Occipital lobe (tissue), 2 donors: ENCODE results near the gene CDK14. TPM values are rescaled to one million over a fixed set of nuclear protein-coding genes. Genes with fewer than 3 reads are reported as not detected.

Source experiments
- DNase-seq: peaks from one replicate; lab custom pipeline; 2025; lab: John Stamatoyannopoulos, UW
- total RNA-seq: library from RNA; depleted of rRNA; stranded (reverse); fragments of >200 nt; gene quantifications from one replicate; pipeline ENCODE4 v1.2.3, GENCODE V29; 2014

The CDK14 gene
- total RNA-seq, 1 donor from 2014 or later: 123 TPM

- DNase-seq: no peak
Measured at GRCh38 chr7:90836937-90837336, 240.8 kb downstream of the CDK14 start.

GRCh38 chr7:90838799-90839198 is 242.7 kb downstream of the CDK14 start:
- DNase-seq: no peak

DNA sequence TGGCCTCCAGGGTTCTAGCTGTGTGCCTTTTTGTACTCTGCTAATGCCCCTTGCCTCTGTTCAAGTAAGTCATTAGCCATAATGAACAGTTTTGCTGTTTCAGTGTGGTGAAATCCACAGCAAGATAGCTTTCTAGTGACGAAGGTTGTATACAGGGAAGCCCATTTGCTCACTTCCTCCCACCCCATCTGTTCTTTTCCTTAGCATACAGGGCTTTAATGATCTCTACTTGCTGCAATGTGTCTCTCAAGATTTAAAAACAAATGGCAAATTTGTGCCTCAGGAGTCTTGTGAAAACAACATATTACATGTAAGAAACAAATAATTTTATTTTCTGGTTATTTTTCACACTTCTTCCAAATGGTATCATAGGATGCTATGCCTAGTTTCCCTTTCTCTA is 243.2 kb downstream of the CDK14 start:
- DNase-seq: no peak

GRCh38 chr7:90839727-90840291 is 243.7 kb downstream of the CDK14 start:
- DNase-seq: no peak

- DNase-seq: no peak
Measured at GRCh38 chr7:90841759-90842429, 245.8 kb downstream of the CDK14 start.

DNA sequence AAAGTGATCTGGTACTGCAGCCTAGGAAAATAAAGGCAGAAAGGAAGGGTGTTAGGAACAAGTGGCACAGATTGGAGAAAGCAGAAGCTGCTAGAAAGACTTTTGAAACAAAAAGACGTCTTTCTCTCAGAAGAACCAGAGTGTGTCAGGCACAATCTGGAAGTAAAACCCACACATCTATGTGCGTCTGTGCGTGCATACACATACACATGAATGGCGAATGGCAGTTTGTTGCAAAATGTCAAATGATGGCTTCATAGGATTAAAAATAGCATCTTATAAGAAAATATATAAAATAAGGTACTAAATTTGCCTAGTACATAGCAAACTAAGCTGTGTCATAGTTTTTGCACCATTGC is 246.3 kb downstream of the CDK14 start:
- DNase-seq: no peak

DNA sequence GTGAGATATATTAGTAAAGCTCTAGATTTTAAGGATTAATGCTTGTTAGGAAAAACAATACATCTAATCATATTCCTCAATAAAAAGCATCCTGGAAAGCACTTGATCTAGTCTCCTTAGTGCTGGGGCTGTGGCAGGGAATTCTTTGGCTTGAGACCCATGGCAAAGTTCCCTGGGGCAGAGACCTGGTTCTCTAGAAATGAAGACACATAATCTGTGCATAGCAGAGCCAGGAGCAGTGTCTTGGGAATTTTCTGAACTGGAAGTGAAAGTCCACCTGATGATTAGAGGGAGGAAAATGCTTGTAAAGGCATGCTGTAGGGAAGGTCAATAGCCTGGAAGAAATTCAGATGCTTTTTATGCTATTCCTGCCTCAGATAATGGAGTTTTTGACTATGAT is 247.4 kb downstream of the CDK14 start:
- DNase-seq: no peak

GRCh38 chr7:90844421-90844820 is 248.3 kb downstream of the CDK14 start:
- no peak for DNase-seq

DNA sequence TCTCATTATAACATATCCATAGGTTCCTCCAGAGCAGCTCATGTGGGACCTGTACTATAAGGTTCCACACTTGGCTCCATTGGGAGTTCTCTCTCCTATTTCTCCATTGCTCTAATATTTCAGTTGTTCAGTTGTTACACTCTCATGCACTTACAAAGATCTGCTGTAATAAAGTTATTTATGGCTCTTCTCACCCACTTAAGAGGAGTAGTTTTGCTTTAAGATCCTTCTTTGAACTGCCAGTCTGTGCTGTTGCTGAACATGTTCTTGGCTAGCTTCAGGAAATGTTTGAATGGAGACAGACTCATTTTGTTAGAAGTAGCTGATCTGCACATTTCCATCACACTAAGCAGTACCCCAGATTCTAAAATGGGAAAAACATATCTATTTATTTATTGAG is 250.1 kb downstream of the CDK14 start:
- no peak for DNase-seq

GRCh38 chr7:90850066-90850465 is 253.9 kb downstream of the CDK14 start:
- no peak for DNase-seq

DNA sequence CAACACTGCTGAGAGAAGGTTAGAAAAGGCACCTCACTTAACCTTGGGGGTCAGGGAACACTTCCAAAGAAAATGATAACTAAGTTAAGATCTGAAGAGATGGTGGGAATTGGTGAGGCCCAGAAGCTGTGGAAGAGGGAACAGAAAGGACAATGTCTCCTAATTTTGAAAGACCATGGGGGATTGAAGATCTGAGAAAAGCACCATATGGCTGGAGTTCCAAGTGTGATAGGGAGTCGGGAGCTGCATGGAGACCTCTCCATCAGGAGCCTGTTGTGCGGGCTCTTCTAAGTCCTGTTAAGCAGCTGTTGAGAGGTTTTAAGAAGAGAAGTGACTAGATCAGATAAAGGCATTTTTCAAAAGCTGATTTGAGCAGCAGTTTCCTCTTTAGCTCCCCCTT is 254.3 kb downstream of the CDK14 start:
- DNase-seq: no peak

DNA sequence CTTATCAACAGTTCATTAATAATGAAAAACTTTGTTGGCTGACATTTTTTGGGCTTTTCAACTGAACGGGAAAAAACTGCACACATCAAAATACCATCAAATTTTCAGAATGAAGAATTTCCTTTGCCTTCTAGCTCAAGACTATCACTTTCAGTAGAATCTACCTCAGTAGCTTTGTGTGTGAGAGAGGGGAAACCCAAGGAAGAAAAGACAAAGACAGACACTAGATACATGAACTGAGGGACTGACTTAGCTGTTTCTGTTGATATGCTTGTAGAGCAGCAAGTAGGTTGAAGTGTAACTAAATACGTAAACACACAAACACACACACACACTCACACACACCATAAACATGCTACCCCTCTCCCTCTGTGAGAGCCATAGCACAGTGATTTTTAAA is 257.1 kb downstream of the CDK14 start:
- DNase-seq: no peak

DNA sequence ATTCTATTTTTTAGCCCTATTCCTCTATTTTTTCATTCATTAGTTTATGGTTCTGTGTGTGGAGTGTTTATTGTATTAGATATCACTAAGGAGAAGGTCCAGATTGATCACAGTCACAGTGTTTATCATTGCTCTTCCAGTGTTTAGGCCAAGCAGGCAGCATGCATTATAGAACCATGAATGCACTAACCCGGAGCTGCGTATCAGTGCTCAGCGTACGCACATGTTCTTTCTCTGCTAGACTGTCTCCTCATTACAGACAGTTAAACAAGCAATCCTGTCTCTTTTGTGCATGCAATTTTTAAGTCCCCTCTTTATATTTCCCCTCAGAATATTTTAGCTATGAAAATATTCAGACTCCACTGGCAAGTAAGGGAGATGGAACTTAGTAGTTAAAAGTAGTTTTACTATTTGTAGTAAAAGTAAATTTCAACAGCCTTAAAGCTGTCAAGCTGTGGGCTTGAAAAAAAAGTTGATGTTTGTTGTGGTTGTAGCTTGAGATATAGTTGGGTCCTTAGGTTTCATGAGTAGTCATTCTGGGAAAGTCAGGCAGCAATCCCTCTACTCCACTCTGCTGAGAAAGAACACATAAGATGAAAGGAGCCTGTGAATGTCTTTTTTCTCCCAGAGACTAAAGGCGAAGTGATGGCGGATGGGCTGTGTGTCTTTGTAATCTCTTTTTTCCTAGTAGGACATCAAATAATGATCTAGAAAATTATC is 260.4 kb downstream of the CDK14 start:
- no peak for DNase-seq

DNA sequence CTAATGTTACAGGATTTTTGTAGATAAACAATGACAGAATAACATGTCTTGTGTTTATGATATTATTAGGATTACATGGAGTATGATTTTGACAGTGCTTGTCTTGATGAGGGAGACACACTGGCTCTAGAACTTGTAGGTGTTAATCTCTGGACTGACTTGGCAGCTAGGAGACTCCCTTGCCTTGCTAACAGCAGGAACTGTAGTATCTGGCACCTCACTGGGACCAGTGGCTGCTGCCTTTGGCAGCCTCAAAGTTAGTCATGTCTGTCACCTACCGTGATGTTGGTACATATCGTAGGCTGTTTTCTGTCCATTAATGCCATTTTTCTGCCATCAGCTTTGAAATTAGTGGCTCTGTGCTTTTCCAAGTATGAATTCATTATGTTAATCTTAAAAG is 261.5 kb downstream of the CDK14 start:
- no peak for DNase-seq

GRCh38 chr7:90858546-90858945 is 262.4 kb downstream of the CDK14 start:
- DNase-seq: no peak

GRCh38 chr7:90859521-90859920 is 263.4 kb downstream of the CDK14 start:
- no peak for DNase-seq

GRCh38 chr7:90864088-90864487 is 268.0 kb downstream of the CDK14 start:
- DNase-seq: no peak

GRCh38 chr7:90869335-90869734 is 273.2 kb downstream of the CDK14 start:
- DNase-seq: no peak

DNA sequence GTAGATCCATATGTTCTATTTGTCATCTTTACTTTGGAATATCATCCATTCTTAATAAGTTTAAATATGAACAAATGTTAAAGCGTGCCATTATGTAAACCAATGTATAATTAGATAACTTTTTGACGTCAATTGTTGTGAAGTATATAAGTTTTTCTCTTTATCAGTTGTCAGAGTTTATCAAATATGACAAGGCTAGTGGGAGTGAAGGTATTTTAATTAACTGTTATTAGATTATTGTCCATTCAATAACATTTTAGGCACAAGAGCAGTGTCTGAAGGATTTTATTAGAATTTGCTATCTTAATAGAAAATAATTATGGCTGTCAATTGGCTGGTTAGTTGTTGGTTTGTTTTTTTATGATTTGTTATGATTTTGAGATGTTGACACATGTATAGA is 280.6 kb downstream of the CDK14 start:
- no peak for DNase-seq

DNA sequence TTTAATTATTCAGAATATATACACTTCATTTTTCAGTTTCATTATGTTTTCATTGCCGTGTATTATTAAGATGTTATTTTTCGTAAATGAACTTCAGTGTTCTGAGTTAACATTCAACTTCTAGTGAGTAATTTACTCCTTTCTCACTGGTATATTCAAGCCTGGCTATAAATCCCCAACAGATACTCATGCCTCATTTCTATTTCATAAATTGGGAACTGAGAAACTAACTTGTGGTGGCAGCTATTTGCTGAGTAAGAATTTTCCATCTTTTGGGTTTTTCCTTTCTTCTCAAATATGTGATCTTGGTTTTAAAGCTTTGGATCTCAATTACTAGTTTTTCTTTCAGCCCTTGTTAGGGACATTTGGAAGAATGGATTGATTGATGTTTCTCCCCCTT is 281.1 kb downstream of the CDK14 start:
- no peak for DNase-seq

DNA sequence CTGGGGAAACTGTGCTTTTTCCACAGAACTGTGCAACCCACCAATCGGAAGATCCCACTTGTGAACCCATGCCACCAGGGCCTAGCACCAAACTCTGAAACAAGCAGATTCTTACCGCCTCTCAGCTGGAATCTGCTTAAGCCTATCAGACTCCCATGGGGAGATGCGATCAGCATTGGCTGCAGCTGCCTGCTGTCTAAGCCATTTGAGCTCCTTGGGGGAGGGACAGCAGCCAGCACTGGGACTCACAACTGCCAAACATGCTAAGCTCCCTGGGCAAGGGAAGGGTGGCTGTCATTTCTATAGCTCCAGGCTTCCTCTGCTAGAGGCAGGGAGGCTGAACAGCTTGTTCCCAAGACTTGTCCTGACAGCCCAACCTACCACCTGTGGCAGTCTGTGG is 283.8 kb downstream of the CDK14 start:
- DNase-seq: no peak

DNA sequence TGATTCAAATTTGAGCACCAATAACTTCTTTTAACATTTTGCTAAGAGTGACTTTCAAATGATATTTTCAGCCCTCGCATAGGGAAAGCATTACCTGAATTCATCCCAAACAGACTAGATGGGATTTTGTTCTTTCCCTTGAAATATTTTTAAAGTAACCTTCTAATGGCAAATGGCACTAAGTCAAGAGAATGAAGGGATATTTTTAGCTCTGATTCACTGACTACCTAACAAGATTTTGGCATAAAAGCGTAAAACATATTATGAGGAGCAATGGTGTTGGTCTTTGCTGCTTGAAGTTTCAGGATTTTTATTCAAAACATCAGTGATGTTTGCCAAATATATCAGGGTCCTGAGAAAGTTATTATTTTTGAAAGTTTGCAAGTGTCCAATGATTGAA is 290.3 kb downstream of the CDK14 start:
- no peak for DNase-seq

GRCh38 chr7:90889210-90889609 is 293.1 kb downstream of the CDK14 start:
- DNase-seq: no peak
